SK-N-SH treated with all-trans-retinoic acid at 6 μM for 48 hours (cell line): Measurements from ENCODE around the gene ZNF217.

ENCODE experiments used
- ARNTL ChIP-seq: fragments of 450-650 bp; formaldehyde crosslinking; IDR thresholded peaks from 2 replicates; pipeline ENCODE4 v1.5.0; 2020; ENCODE audit warnings: low read depth, mild to moderate bottlenecking, moderate library complexity, borderline replicate concordance
- BACH2 ChIP-seq: fragments of 250-450 bp; sonication (Bioruptor Pico); IDR thresholded peaks from 2 replicates; pipeline ENCODE4 v1.9.0; 2021; ENCODE audit warnings: mild to moderate bottlenecking, borderline replicate concordance
- CREB5 ChIP-seq: fragments of 250-450 bp; sonication (Bioruptor Pico); IDR thresholded peaks from 2 replicates; pipeline ENCODE4 v1.5.1; 2020; ENCODE audit warnings: low read depth, mild to moderate bottlenecking, moderate library complexity
- CSRNP3 ChIP-seq: fragments of 250-450 bp; sonication (Bioruptor Pico); IDR thresholded peaks from 2 replicates; pipeline ENCODE4 v1.5.1; 2021; ENCODE audit warnings: mild to moderate bottlenecking, moderate library complexity
- ISL1 ChIP-seq: fragments of 250-450 bp; sonication (Bioruptor Pico); IDR thresholded peaks from 2 replicates; pipeline ENCODE4 v2.1.2; 2022; ENCODE audit warnings: mild to moderate bottlenecking, moderate library complexity
- PATZ1 ChIP-seq: fragments of 250-450 bp; sonication (Bioruptor Pico); IDR thresholded peaks from 2 replicates; pipeline ENCODE4 v1.8.0; 2020; ENCODE audit warnings: mild to moderate bottlenecking, moderate library complexity, borderline replicate concordance
- POU6F1 ChIP-seq: fragments of 250-450 bp; sonication (Bioruptor Pico); IDR thresholded peaks from 2 replicates; pipeline ENCODE4 v1.8.0; 2021; ENCODE audit warnings: low read depth, mild to moderate bottlenecking, moderate library complexity, borderline replicate concordance
- PPARA ChIP-seq: fragments of 250-450 bp; sonication (Bioruptor Pico); IDR thresholded peaks from 2 replicates; pipeline ENCODE4 v1.5.0; 2020; ENCODE audit warnings: mild to moderate bottlenecking, borderline replicate concordance
- RARB ChIP-seq: fragments of 250-450 bp; sonication (Bioruptor Pico); IDR thresholded peaks from 2 replicates; pipeline ENCODE4 v1.8.0; 2021; ENCODE audit warnings: mild to moderate bottlenecking, moderate library complexity
- SNAI2 ChIP-seq: fragments of 250-450 bp; sonication (Bioruptor Pico); IDR thresholded peaks from 2 replicates; pipeline ENCODE4 v1.5.0; 2020; ENCODE audit warnings: mild to moderate bottlenecking, moderate library complexity
- TOX ChIP-seq: fragments of 250-450 bp; sonication (Bioruptor Pico); IDR thresholded peaks from 2 replicates; pipeline ENCODE4 v1.8.0; 2021; ENCODE audit warnings: mild to moderate bottlenecking, moderate library complexity, borderline replicate concordance
- ZC3H10 ChIP-seq: fragments of 250-450 bp; sonication (Bioruptor Pico); IDR thresholded peaks from 2 replicates; pipeline ENCODE4 v1.5.1; 2021; ENCODE audit warnings: mild to moderate bottlenecking, moderate library complexity
- ZFP30 ChIP-seq: fragments of 450-650 bp; formaldehyde crosslinking; IDR thresholded peaks from 2 replicates; pipeline ENCODE4 v1.5.0; 2022; ENCODE audit warnings: mild to moderate bottlenecking, moderate library complexity
- ZNF8 ChIP-seq: fragments of 450-650 bp; formaldehyde crosslinking; IDR thresholded peaks from 2 replicates; pipeline ENCODE4 v1.5.0; 2020; ENCODE audit warnings: mild to moderate bottlenecking, moderate library complexity

GRCh38 chr20:53582251-53582570 is 11.4 kb downstream of the ZNF217 start:
- TF ChIP-seq BACH2 (CRISPR knock-in tag) (no peak), PATZ1 (CRISPR knock-in tag) (no peak), ARNTL (CRISPR knock-in tag) (no peak), CREB5 (no peak), ZFP30 (no peak), ZNF8 (CRISPR knock-in tag) (no peak), ISL1 (no peak), PPARA (CRISPR knock-in tag) (no peak), RARB (CRISPR knock-in tag) (no peak), TOX (CRISPR knock-in tag) (no peak), ZC3H10 (CRISPR knock-in tag) (no peak), CSRNP3 (no peak), POU6F1 (CRISPR knock-in tag) (no peak), SNAI2 (CRISPR knock-in tag) (no peak)
